GM12892 (cell line): ENCODE results near the gene SERINC5.

Experiments
- POLR2A ChIP-seq: IDR thresholded peaks from 2 replicates; pipeline ENCODE4 v1.6.1; 2011; ENCODE audit warnings: low read depth, low read length, control low read depth
- TAF1 ChIP-seq: IDR thresholded peaks from 2 replicates; pipeline ENCODE4 v1.6.1; 2011; ENCODE audit warnings: low read depth, mild to moderate bottlenecking, control low read depth, low read length, borderline replicate concordance

GRCh38 chr5:80205846-80206245 is 50.0 kb downstream of the SERINC5 start:
- TF ChIP-seq POLR2A (no peak), TAF1 (no peak)
